WTC11 (cell line): ENCODE data around the gene PDZRN3. TPM values are rescaled to one million over a fixed set of nuclear protein-coding genes. Genes with fewer than 3 reads are reported as not detected.
A peak's percentile ranks its signal among the peaks of the same experiment; 100 is the strongest.

Source experiments
- ATAC-seq: fragments of 200-7000 bp; cut with Tn5 transposase; 2 replicates; pipeline ENCODE4 v1.10.0; 2021; ENCODE audit warnings: mild to moderate bottlenecking, moderate library complexity
- CTCF ChIA-PET: fragments of 300-600 bp; sonication (Branson Sonifier 250); formaldehyde crosslinking; loops from one replicate; lab custom pipeline; 2021; ENCODE audit warnings: antibody characterized with exemption; lab: Charles Lee
- POLR2A ChIA-PET: fragments of 350-600 bp; sonication (Branson Sonifier 250); formaldehyde crosslinking; loops from one replicate; lab custom pipeline; 2021; ENCODE audit warnings: antibody characterized with exemption; lab: Charles Lee
- DNase-seq: peaks from one replicate; pipeline ENCODE4 v3.0.0; 2021; ENCODE audit warnings: low spot score
- H3K27ac Mint-ChIP-seq: 2 replicates; pipeline ENCODE4 v1.8.0; 2021; ENCODE audit warnings: mixed read lengths
- H3K27me3 Mint-ChIP-seq: 2 replicates; pipeline ENCODE4 v1.8.0; 2021; ENCODE audit warnings: low read depth, mild to moderate bottlenecking, moderate library complexity, mixed read lengths
- H3K36me3 Mint-ChIP-seq: 2 replicates; pipeline ENCODE4 v1.8.0; 2021; ENCODE audit warnings: mixed read lengths
- H3K4me1 Mint-ChIP-seq: 2 replicates; pipeline ENCODE4 v1.8.0; 2022; ENCODE audit warnings: mixed read lengths
- H3K4me3 Mint-ChIP-seq: 2 replicates; pipeline ENCODE4 v1.8.0; 2021; ENCODE audit warnings: mild to moderate bottlenecking, moderate library complexity, mixed read lengths
- H3K9me3 Mint-ChIP-seq: 2 replicates; pipeline ENCODE4 v1.8.0; 2021; ENCODE audit warnings: mixed read lengths
- ATF3 ChIP-seq: sonication (generic); formaldehyde crosslinking; conservative IDR thresholded peaks from 2 replicates; pipeline ENCODE4 v1.8.1; 2022; ENCODE audit warnings: mild to moderate bottlenecking, missing genetic modification reagents
- ATF6 ChIP-seq: sonication (generic); formaldehyde crosslinking; IDR thresholded peaks from 2 replicates; pipeline ENCODE4 v1.8.1; 2023; ENCODE audit warnings: mild to moderate bottlenecking, missing genetic modification reagents
- CBFB ChIP-seq: sonication (generic); formaldehyde crosslinking; IDR thresholded peaks from 2 replicates; pipeline ENCODE4 v1.8.1; 2022; ENCODE audit warnings: mild to moderate bottlenecking, low read depth, missing genetic modification reagents
- CDX4 ChIP-seq: fragments of 250-450 bp; sonication (Bioruptor Pico); IDR thresholded peaks from 2 replicates; pipeline ENCODE4 v1.9.0; 2021; ENCODE audit warnings: moderate library complexity, mild to moderate bottlenecking, inconsistent platforms, borderline replicate concordance
- CREB1 ChIP-seq: sonication (generic); formaldehyde crosslinking; IDR thresholded peaks from 2 replicates; pipeline ENCODE4 v1.8.0; 2023; ENCODE audit warnings: mild to moderate bottlenecking, missing genetic modification reagents
- CREM ChIP-seq: sonication (generic); formaldehyde crosslinking; IDR thresholded peaks from 2 replicates; pipeline ENCODE4 v1.8.1; 2022; ENCODE audit warnings: mild to moderate bottlenecking, missing genetic modification reagents, moderate library complexity
- ELF4 ChIP-seq: sonication (generic); formaldehyde crosslinking; IDR thresholded peaks from 2 replicates; pipeline ENCODE4 v1.8.1; 2022; ENCODE audit warnings: low read depth, mild to moderate bottlenecking, moderate library complexity, missing genetic modification reagents
- FOXP4 ChIP-seq: sonication (generic); formaldehyde crosslinking; IDR thresholded peaks from 2 replicates; pipeline ENCODE4 v1.8.0; 2022; ENCODE audit warnings: mild to moderate bottlenecking, missing genetic modification reagents
- GRHL2 ChIP-seq: fragments of 250-450 bp; sonication (Bioruptor Pico); IDR thresholded peaks from 2 replicates; pipeline ENCODE4 v1.8.0; 2022; ENCODE audit warnings: mild to moderate bottlenecking, moderate library complexity; ENCODE audit not compliant: insufficient replicate concordance, severe bottlenecking
- IRF2 ChIP-seq: sonication (generic); formaldehyde crosslinking; IDR thresholded peaks from 2 replicates; pipeline ENCODE4 v1.8.0; 2022; ENCODE audit warnings: low read depth, missing genetic modification reagents, borderline replicate concordance
- NFYB ChIP-seq: sonication (generic); formaldehyde crosslinking; conservative IDR thresholded peaks from 2 replicates; pipeline ENCODE4 v1.8.0; 2022; ENCODE audit warnings: low read depth, missing genetic modification reagents
- PRRX2 ChIP-seq: fragments of 250-450 bp; sonication (Bioruptor Pico); IDR thresholded peaks from 2 replicates; pipeline ENCODE4 v1.8.0; 2021; ENCODE audit warnings: mild to moderate bottlenecking
- RELA ChIP-seq: sonication (generic); formaldehyde crosslinking; IDR thresholded peaks from 2 replicates; pipeline ENCODE4 v1.8.1; 2022; ENCODE audit warnings: missing genetic modification reagents, mild to moderate bottlenecking, borderline replicate concordance
- TCF7 ChIP-seq: sonication (generic); formaldehyde crosslinking; IDR thresholded peaks from 2 replicates; pipeline ENCODE4 v1.8.0; 2022; ENCODE audit warnings: mild to moderate bottlenecking, low read depth, missing genetic modification reagents, moderate library complexity
- TEAD4 ChIP-seq: sonication (generic); formaldehyde crosslinking; IDR thresholded peaks from 2 replicates; pipeline ENCODE4 v1.8.0; 2022; ENCODE audit warnings: mild to moderate bottlenecking, missing genetic modification reagents
- TP53 ChIP-seq: sonication (generic); formaldehyde crosslinking; IDR thresholded peaks from 2 replicates; pipeline ENCODE4 v1.8.1; 2023; ENCODE audit warnings: mild to moderate bottlenecking, missing genetic modification reagents
- USF2 ChIP-seq: sonication (generic); formaldehyde crosslinking; IDR thresholded peaks from 2 replicates; pipeline ENCODE4 v1.8.1; 2023; ENCODE audit warnings: mild to moderate bottlenecking, missing genetic modification reagents, moderate library complexity
- ZBTB43 ChIP-seq: sonication (generic); formaldehyde crosslinking; IDR thresholded peaks from 2 replicates; pipeline ENCODE4 v1.8.1; 2023; ENCODE audit warnings: mild to moderate bottlenecking, missing genetic modification reagents
- ZNF219 ChIP-seq: sonication (generic); formaldehyde crosslinking; IDR thresholded peaks from 2 replicates; pipeline ENCODE4 v1.8.0; 2023; ENCODE audit warnings: missing genetic modification reagents, mild to moderate bottlenecking, borderline replicate concordance
- ZNF232 ChIP-seq: sonication (generic); formaldehyde crosslinking; IDR thresholded peaks from 2 replicates; pipeline ENCODE4 v1.8.0; 2022; ENCODE audit warnings: mild to moderate bottlenecking, missing genetic modification reagents
- total RNA-seq: library from RNA; stranded (reverse); gene quantifications from 3 replicates; pipeline ENCODE4 v1.2.3, GENCODE V29; 2021

PDZRN3 gene
- total RNA-seq, 1 experiment from 2014 or later: 9.5 TPM

GRCh38 chr3:73669260-73669659, 44.5 kb upstream of the PDZRN3 start:
- ATAC-seq (no peak), DNase-seq (no peak)
- Mint-ChIP-seq H3K27me3 (no peaks in the 10 kb centered on the region), H3K4me3 (no peak overlapping the region), H3K27ac (no peak overlapping the region), H3K4me1 (peaks cover 63% of the 10 kb centered on the region), H3K9me3 (0 out of 2 replicates have a peak, but pooled peaks cover 5% of the 10 kb centered on the region), H3K36me3 (no peaks in the 10 kb centered on the region)
- CTCF ChIA-PET: interaction anchor here (0.8 kb wide), 1 partner anchor 161 kb away, joined by 3 read pairs; no protein-coding TSS in a partner anchor
- POLR2A ChIA-PET: no interaction called here
- no peak for TF ChIP-seq IRF2 (CRISPR knock-in tag)

- TF ChIP-seq NFYB (CRISPR knock-in tag): no peak
- no peak for TF ChIP-seq TP53 (CRISPR knock-in tag)
- TF ChIP-seq ZBTB43: no peak
- TF ChIP-seq RELA (CRISPR knock-in tag): no peak
- no peak for TF ChIP-seq CDX4 (CRISPR knock-in tag)
- TF ChIP-seq GRHL2 (CRISPR knock-in tag): no peak
- TF ChIP-seq ZNF219 (CRISPR knock-in tag): no peak
- TF ChIP-seq USF2 (CRISPR knock-in tag): no peak
- TF ChIP-seq ATF6: no peak
- peak; percentile 39; the same call in 1 of the 2 replicates for ATAC-seq
- H3K4me3 Mint-ChIP-seq: no peak overlapping the region; the same call in 1 of the 2 replicates
- POLR2A ChIA-PET: no interaction called here
- H3K4me1 Mint-ChIP-seq: peaks cover 57% of the 10 kb centered on the region
- CTCF ChIA-PET: interaction anchor here (0.8 kb wide), 1 partner anchor 160 kb away, joined by 3 read pairs; no protein-coding TSS in a partner anchor
- no peaks in the 10 kb centered on the region for H3K36me3 Mint-ChIP-seq
- 0 out of 2 replicates have a peak, but pooled peaks cover 5% of the 10 kb centered on the region for H3K9me3 Mint-ChIP-seq
- H3K27ac Mint-ChIP-seq: peak overlapping the region; percentile 71
- DNase-seq: no peak
- no peaks in the 10 kb centered on the region for H3K27me3 Mint-ChIP-seq
These were observed 43.6 kb upstream of the PDZRN3 start for GRCh38 chr3:73668391-73668790.

GRCh38 chr3:73667889-73668288, 43.1 kb upstream of the PDZRN3 start:
- Mint-ChIP-seq H3K4me3 (no peak overlapping the region), H3K27me3 (no peaks in the 10 kb centered on the region), H3K9me3 (0 out of 2 replicates have a peak, but pooled peaks cover 5% of the 10 kb centered on the region), H3K27ac (peak overlapping the region; percentile 4; the same call in 1 of the 2 replicates), H3K36me3 (no peaks in the 10 kb centered on the region), H3K4me1 (peaks cover 52% of the 10 kb centered on the region)
- CTCF ChIA-PET: no interaction called here
- POLR2A ChIA-PET: no interaction called here
- ATAC-seq: no peak; the same call in 1 of the 2 replicates
- DNase-seq: no peak
- TF ChIP-seq TEAD4 (CRISPR knock-in tag): no peak
- TF ChIP-seq CDX4 (CRISPR knock-in tag): no peak
- no peak for TF ChIP-seq PRRX2 (CRISPR knock-in tag)
- no peak for TF ChIP-seq CREM
- no peak for TF ChIP-seq CBFB (CRISPR knock-in tag)
- TF ChIP-seq ELF4: no peak
- no peak for TF ChIP-seq CREB1
- TF ChIP-seq ZNF232 (CRISPR knock-in tag): no peak
- TF ChIP-seq TCF7: no peak
- TF ChIP-seq ZBTB43: no peak
- TF ChIP-seq ATF3 (CRISPR knock-in tag): no peak
- TF ChIP-seq FOXP4 (CRISPR knock-in tag): no peak
- no peak for TF ChIP-seq ATF6
